HG02970 (cell line): ENCODE data around the gene MYL12B.
"Not testable (repeated sequence)": the region's sequence is repeated elsewhere in the genome, so short reads cannot be mapped to it uniquely, and the experiment has no call there.

Experiments used
- ATAC-seq: cut with Tn5 transposase; IDR thresholded peaks from one replicate; pipeline ENCODE4 v1.9.1; 2021; ENCODE audit warnings: mild to moderate bottlenecking, moderate library complexity, moderate number of reproducible peaks; ENCODE audit not compliant: unreplicated experiment, low FRiP score

MYL12B gene

DNA sequence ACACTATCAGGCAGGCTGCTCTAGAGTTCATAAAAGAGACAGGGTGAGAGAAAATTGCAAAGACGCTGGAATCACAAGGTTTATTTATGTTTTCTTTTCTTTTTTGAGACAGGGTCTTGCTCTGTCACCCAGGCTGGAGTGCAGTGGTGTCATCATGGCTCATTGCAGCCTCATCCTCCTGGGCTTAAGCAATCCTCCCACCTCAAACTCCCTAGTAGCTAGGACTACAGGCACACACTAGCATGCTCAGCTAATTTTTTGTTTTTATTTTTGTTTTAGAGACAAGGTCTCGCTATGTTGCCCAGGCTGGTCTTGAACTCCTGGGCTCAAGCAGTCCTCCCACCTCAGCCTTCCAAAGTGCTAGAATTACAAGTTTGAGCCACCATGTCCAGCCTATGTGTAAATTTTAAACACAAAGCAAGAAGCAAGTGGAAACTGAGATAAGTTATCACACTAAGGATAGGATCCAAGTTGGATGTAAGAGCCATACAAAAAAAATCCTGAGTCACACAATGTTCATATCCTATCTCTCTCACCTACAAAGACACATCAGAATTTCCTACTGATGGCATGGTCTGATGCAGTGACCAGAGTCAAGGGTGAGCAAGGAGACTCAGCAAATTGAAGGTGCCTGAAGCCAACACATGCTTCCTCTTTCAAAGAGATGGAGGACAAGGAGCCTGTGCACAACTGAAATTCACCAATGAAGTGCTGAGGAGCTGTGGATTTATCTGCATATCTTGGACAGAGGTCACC lies 31.4 kb downstream of the MYL12B start:
- ATAC-seq, result no peak

- ATAC-seq, result no peak
Observed at GRCh38 chr18:3294435-3295080, 32.6 kb downstream of the MYL12B start.

DNA sequence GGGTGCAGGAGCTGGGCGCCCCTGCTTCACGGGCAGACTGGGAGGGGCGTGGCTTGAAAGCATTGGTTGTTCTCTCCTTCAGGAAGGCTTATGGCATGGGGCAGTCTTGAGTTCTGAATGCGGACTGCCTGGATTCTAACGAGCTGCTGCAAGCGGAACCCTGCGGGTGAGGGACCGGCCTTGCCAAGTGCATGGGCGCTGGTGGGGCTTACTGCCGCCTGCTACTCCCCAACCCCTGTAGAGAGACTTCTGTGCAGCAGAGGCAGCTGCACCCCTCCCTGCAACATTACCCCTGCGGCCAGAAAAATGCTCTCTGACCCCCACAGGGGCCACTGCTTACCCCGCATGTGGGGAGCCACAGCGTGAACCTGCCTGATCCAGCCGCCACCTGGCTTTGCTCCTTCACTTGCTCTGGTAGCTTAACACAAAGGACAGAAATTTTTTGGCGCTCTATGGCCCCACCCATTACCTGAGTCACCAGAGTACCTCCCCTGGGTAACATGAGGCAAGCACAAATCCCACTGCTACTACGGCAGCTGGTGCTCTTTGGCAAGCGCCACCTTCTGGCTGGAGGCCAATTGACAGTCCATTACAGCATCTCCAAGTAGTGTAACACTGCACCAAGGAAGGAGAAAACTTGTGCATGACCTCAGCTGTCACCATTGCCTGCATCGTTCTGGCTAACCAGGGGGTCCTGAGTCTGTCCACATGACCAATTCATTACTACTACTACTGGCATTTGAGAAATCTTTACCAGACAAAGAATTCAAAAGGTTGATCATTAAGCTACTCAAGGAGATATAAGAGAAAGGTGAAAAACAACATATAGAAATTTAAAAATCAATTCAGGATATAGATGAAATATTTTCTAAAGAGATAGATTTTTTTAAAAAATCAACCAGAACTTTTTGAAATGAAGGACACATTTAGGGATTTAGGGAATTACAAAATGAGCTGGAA lies 35.4 kb downstream of the MYL12B start:
- ATAC-seq, result peak; percentile 100

GRCh38 chr18:3304832-3305231 lies 42.9 kb downstream of the MYL12B start:
- no peak for ATAC-seq

- no peak for ATAC-seq
Observed at GRCh38 chr18:3305354-3305762, 43.4 kb downstream of the MYL12B start.

DNA sequence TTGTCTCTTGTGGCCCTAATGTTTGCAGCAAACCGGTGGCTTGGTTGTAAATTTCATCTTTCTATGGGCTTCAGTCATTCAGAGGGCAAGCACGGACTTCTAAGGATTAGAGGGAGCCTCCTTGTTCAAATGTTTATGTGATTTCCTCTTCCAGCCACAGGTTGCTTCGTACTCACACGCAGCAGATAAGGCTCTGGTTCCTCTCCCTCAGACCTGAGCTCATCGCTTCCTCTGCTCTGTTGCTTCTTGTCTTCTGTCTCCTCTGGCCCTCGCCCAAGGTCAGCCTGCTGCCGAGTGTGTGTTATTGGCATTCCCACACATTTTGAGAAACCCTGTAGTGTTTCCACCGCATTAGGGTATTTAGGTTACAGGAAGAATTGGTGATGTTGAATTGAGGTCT lies 44.0 kb downstream of the MYL12B start:
- no peak for ATAC-seq

DNA sequence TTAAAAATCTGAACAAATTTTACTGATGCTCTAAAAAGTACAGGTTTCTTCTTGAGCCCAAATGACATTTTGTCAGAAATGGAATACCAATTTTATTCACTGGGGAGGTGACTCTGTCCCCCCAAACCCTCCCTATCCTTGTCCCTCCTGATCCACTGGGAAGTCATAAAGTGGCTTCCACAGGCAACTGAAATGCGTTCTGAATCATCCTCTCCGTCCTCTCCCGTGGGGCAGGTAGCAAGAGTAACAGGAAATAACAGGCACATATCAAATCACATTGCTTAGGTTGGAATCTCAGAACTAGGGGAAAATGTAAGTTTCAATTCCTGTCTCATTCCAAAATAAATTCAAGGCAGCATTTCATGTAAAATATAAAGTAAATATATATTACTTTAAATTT lies 44.5 kb downstream of the MYL12B start:
- ATAC-seq, result no peak

GRCh38 chr18:3313685-3314084 lies 51.8 kb downstream of the MYL12B start:
- ATAC-seq, result no peak

- ATAC-seq, result not testable (repeated sequence)
Observed at GRCh38 chr18:3315344-3315743, 53.4 kb downstream of the MYL12B start.

DNA sequence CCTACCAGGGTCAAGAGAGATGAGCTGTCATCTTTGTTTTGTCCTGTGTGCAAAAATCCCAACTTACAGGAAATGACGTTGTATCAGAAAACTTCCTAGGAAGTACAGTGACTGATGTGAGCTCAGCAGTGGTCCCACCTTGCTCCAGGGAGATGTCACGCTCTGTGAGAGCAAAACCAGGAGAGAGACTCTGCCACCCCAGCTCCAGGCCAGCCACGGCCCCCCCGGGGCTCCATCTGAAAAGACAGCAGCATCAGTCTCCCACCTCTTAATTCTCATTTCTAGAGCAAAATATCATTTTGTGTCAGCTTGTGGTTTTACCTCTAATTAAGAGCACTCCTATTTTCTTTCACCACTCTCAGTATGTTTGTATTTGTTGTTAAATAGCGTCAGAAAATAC lies 57.5 kb downstream of the MYL12B start:
- ATAC-seq, result no peak

GRCh38 chr18:3319894-3320454 lies 58.0 kb downstream of the MYL12B start:
- no peak for ATAC-seq

GRCh38 chr18:3321133-3321812 lies 59.3 kb downstream of the MYL12B start:
- no peak for ATAC-seq

DNA sequence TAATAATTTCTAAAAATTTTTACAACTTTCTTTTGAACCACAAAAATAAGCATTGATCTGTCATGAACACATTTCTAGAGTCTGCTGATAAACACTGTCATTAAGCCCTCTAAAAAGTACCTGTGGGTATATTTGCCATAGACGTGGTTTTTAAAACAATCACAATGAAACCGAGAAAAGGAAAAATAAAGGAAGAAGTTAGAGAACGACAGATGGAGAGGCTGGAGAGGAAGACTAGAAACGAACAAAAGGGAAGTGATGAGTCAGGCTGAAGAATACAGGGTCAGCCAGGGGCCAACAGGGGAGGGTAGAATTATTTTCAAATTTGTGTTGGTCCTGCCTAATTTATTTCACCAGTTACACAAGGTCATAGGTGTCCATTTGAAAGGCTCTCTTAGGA lies 62.0 kb downstream of the MYL12B start:
- no peak for ATAC-seq
